CD4-positive, alpha-beta T cell treated with Interleukin-4 for 4 hours (primary cell): Measurements from ENCODE around the gene UPP1.

Experiments used
- DNase-seq: peaks from one replicate; pipeline ENCODE4 v3.0.0-alpha.2; 2020

The UPP1 gene

GRCh38 chr7:48089046-48090003, at the start of gene UPP1:
TSS of gene UPP1 (plus strand) at chr7:48089265. CDS start at chr7:48094784, 5,519 bp downstream.
- peak; percentile 98 for DNase-seq

- DNase-seq, result no peak
Measured at GRCh38 chr7:48040944-48041652, 48.0 kb upstream of the UPP1 start.

GRCh38 chr7:48041653-48041970, 47.5 kb upstream of the UPP1 start:
- no peak for DNase-seq

- no peak for DNase-seq
Measured at GRCh38 chr7:48042216-48042615, 46.8 kb upstream of the UPP1 start.

- no peak for DNase-seq
Measured at GRCh38 chr7:48042636-48043035, 46.4 kb upstream of the UPP1 start.

GRCh38 chr7:48045195-48045765, 43.8 kb upstream of the UPP1 start:
- DNase-seq, result no peak

GRCh38 chr7:48046458-48046857, 42.6 kb upstream of the UPP1 start:
- DNase-seq, result peak; percentile 24

GRCh38 chr7:48048113-48048512, 41.0 kb upstream of the UPP1 start:
- no peak for DNase-seq

GRCh38 chr7:48049850-48050249, 39.2 kb upstream of the UPP1 start:
- no peak for DNase-seq

- DNase-seq, result peak; percentile 3
Measured at GRCh38 chr7:48052748-48053147, 36.3 kb upstream of the UPP1 start.

GRCh38 chr7:48053736-48054135, 35.3 kb upstream of the UPP1 start:
- no peak for DNase-seq

- no peak for DNase-seq
Measured at GRCh38 chr7:48058990-48059389, 30.1 kb upstream of the UPP1 start.

GRCh38 chr7:48059706-48060105, 29.4 kb upstream of the UPP1 start:
- no peak for DNase-seq

GRCh38 chr7:48063985-48064384, 25.1 kb upstream of the UPP1 start:
- no peak for DNase-seq

- DNase-seq, result no peak
Measured at GRCh38 chr7:48067475-48067874, 21.6 kb upstream of the UPP1 start.

- no peak for DNase-seq
Measured at GRCh38 chr7:48074204-48074654, 14.8 kb upstream of the UPP1 start.

- DNase-seq, result no peak
Measured at GRCh38 chr7:48077423-48077822, 11.6 kb upstream of the UPP1 start.

- DNase-seq, result no peak
Measured at GRCh38 chr7:48078470-48078869, 10.6 kb upstream of the UPP1 start.

GRCh38 chr7:48082378-48082777, 6.7 kb upstream of the UPP1 start:
- peak; percentile 23 for DNase-seq

GRCh38 chr7:48083114-48083830, 5.8 kb upstream of the UPP1 start:
- peak; percentile 55 for DNase-seq

GRCh38 chr7:48084727-48085432, 4.2 kb upstream of the UPP1 start:
- DNase-seq, result peak; percentile 93

GRCh38 chr7:48085433-48085791, 3.7 kb upstream of the UPP1 start:
- no peak for DNase-seq

- no peak for DNase-seq
Measured at GRCh38 chr7:48085942-48086341, 3.1 kb upstream of the UPP1 start.
